Measurements from ENCODE around the gene EIPR1.
A peak's percentile ranks its signal among the peaks of the same experiment; 100 is the strongest.

EIPR1 gene

DNA sequence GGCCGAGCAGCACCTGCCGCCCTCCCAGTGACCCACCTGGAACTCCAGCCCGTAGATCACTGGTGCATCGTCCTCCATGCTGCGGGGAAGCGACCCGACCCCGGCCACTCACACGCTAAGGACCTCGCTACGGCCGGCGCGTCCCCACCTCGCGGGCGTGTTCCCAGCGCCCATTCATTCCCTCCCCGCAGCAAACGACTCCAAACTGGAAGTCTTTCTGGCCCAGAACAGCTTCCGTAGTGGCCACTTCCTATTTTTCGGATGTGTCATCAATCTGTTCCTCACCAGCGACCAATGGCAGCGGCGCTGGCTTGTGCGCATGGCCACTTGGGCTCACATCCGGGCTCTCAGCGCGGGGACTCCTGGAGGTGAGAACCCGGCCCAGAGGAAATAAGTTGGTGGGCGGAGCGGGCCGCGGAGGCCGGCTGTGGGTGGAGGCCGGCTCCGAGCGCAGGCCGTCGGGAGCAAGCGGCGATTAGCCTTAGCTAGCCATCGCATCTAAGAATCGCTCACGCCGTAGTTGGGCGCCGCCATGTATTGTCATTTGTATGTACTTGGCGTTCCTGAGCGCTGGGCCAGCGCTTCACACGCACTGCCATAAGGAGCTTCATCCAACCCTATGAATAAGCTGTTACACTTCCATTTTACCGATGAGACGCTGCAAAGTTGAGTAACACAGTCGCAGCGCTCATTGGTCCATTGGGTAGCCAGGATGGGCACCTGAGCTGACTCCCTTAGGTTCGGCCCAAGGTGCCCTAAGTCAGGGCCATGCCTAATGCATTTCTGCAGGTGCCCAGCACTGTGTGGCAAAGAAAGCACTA, at the start of gene EIPR1:
TSS of gene EIPR1 (minus strand) at position 207 of the 821 bp plus-strand sequence. CDS start at position 78, 129 bp downstream.
- peak; percentile 92 for DNase-seq (ENCODE audit: low read depth)

GRCh38 chr2:3427272-3427671, 49.7 kb upstream of the EIPR1 start:
- DNase-seq (ENCODE audit: low read depth), result no peak

GRCh38 chr2:3426615-3427014, 49.0 kb upstream of the EIPR1 start:
- no peak for DNase-seq (ENCODE audit: low read depth)

DNA sequence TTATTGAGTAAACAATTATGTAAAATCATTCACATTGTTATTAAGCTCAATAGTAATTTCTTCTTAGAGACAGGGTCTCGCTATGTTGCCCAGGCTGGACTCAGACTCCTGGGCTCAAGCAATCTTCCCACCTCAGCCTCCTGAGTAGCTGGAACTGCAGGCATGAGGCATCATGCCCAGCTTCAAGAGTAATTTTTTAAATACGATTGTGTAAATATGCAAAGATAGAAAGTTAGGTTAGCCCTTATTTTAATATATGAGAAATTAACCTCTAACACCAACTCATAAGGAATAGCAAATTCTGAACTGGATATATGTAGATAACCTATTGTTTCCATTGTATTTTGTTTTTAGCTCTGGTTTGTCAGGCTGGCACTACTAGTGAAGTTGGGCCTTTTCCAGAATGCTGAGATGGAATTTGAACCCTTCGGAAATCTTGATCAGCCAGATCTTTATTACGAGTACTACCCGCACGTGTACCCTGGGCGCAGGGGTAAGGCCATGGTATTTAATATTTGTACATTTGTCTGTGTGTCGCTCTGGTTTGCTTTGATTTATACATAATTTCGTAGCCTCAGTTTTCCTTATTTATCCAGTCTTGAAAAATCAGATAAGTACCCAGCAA, 46.7 kb upstream of the EIPR1 start:
- no peak for DNase-seq (ENCODE audit: low read depth)

DNA sequence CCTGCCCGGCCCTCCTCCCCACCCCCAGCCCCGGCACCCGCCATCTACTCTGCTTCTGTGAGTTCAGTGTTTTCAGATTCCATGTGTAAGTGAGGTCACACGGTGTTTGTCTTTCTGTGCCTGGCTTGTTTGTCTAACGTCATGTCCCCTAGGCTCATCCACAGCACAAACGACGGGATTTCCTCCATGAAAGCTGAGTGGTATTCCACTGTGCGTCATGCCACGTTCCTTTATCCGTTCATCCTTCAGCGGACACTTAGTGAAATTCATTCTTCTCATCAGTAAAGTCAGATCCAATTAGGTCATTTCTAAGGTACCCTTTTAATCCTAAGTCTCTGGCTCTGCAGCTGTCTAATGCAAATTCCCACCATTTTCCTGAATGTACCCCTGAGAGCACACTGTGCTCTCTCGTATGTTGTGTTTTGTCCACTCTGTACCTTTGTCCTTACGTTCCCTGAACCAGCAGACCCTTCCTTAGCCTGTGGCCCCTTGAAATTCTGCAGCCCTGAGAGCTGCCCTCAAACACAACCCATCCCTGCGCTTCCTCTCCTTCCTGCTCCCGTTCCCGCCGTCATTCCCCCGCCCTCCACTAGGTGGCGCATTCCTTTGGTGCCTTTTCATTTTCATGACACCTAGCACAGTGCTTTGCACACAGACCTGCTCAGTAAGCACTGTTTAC, 46.0 kb upstream of the EIPR1 start:
- DNase-seq (ENCODE audit: low read depth), result no peak

DNA sequence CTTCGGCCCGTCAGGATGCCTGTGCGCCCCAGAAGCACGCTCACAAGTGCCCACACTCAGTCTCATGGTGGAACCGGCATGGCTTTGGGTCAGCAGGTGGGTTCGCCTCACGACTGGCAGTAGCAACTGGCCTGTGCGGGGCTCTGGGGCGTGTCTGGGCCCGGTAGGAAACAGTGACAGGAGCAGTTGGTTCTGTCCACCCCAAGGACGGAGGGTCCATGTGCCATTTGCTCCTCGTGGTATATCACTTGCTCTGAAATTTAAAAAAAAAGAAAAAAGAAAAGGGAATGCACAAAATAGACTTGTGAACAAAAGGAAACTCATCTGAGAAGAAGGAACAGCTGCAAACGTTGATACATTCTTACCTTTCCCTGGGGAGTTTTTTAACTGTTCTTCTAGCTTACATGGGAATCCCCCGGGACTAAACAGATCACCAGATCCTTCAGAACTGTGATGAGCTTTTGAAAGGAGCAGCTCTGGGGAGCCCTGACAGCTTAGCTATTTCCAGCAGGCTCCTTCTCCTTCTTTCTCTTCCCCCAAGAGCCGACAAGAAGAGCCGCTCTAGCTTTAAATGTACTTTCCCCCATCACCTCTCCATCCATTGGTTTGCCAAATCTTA, 44.7 kb upstream of the EIPR1 start:
- DNase-seq (ENCODE audit: low read depth), result no peak

- DNase-seq (ENCODE audit: low read depth), result no peak
Measured at GRCh38 chr2:3421580-3421979, 44.0 kb upstream of the EIPR1 start.

DNA sequence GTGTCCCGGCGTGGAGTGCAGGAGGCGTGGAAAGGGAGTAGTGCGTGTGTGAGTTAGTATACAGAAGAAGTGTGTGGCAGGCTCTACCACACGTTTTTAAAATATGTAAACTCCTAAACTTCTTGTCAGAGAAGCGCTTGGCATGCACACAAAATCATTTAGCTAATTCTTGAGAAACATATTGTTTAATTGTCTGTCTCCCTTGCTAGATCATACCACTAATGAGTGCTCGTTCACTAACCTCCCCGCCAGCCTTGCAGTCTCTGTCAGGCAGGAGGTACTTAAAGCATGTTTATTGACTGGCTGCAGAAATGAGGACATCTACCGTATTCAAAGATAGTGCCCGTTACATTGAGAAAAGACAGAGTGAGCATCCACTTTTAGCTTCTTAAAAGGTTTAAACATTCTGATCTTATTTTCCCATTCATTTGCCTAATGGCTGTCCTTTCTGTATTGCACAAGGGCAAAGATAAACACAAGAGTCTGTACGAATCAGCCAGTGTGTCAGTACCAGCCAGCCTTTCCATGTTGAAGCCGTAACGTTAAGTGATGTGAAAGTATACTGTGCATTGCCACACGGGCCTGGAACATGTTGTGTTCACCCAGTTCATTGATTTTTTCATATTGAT, 43.3 kb upstream of the EIPR1 start:
- DNase-seq (ENCODE audit: low read depth), result no peak

DNA sequence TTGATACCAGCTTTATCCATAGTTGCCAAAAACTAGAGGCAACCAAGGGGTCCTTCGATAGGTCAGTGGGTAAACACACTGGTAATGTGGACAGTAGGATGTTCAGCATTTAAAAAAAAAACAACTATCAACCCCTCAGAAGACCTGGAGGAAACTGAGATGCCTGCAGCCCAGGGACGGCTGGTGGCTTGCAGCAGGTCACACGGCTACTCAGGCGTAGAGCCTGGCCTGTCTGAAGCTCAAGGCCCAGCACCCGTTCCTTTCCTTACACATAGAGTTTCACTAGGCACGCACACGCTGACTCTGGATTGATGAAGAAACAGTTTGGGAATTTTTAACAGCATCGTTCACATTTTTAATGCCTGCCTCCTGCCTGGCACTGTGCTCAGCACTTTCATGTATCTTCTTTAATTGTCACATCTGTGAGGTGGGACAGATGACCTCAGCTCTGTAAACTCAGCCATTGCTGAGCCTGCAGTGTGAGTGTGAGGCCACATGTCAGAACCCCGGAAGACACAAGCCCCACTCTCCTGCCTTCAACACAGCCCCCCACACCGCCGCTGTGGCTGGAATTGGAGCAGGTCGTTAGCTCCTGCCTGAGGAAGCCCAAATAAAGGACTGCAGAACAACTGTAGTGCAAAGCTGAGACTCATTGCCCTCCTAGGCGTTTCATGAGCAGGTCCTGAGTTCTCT, 42.6 kb upstream of the EIPR1 start:
- no peak for DNase-seq (ENCODE audit: low read depth)

- DNase-seq (ENCODE audit: low read depth), result no peak
Measured at GRCh38 chr2:3418766-3419404, 41.3 kb upstream of the EIPR1 start.

GRCh38 chr2:3414133-3414860, 36.7 kb upstream of the EIPR1 start:
- no peak for DNase-seq (ENCODE audit: low read depth)

DNA sequence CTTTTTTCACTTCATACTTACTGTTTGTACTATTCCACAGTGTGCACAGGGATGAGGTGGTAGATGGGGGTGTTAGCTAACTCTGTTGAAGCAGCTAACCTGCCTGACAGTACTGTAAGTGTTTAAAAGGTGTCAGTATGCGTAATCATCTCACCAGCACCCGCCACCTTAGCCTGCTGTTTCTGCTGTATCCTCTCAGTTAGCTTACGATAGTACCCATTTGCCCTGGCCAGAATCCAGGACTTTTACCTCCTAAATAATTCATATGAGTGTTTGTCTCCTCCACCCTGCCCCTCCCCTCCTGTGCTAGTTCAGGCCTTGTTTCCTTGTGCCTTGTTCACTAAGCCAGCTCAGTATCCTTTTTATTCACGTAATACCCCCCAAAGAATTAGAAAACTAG, 36.1 kb upstream of the EIPR1 start:
- no peak for DNase-seq (ENCODE audit: low read depth)

- no peak for DNase-seq (ENCODE audit: low read depth)
Measured at GRCh38 chr2:3411103-3411502, 33.5 kb upstream of the EIPR1 start.

- no peak for DNase-seq (ENCODE audit: low read depth)
Measured at GRCh38 chr2:3409627-3410170, 32.1 kb upstream of the EIPR1 start.

- DNase-seq (ENCODE audit: low read depth), result no peak
Measured at GRCh38 chr2:3408781-3409180, 31.2 kb upstream of the EIPR1 start.

DNA sequence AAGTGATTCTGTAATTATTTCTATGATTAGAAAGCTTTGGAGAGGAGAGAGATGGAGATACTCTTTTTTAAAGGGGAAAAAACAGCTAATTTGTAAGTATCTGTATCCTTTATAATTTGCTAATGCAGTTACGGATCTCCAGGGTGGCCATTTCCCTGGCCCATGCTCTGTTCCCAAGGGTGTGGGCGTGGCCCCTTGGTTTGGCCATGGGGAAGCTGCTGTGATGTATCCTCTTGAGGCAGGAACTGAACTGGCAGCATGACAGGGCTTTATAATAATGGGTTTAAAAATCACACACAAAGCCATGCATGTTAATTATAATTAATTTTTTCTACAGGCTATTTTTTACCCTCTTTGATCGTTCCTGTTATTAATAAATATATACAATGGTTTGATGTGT, 28.9 kb upstream of the EIPR1 start:
- DNase-seq (ENCODE audit: low read depth), result no peak

GRCh38 chr2:3405876-3406275, 28.3 kb upstream of the EIPR1 start:
- no peak for DNase-seq (ENCODE audit: low read depth)

DNA sequence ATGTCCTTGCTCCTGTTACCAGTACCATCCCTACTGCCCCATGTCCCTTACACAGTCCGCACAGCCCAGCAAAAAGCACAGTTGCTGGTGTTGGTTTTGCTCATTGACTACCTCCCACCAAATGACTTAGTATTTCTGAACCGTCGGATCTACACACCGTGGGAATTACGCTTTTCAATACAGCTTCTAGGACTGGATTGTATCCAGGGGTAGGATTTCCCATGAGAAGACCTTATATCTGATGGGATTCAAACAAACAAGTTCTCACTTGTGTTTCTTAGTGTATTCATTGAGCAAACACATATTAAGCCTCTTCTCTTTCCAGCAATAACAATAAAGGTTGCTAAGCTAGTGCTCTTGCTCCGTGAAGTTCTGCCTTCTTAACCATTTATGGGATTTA, 27.7 kb upstream of the EIPR1 start:
- no peak for DNase-seq (ENCODE audit: low read depth)

DNA sequence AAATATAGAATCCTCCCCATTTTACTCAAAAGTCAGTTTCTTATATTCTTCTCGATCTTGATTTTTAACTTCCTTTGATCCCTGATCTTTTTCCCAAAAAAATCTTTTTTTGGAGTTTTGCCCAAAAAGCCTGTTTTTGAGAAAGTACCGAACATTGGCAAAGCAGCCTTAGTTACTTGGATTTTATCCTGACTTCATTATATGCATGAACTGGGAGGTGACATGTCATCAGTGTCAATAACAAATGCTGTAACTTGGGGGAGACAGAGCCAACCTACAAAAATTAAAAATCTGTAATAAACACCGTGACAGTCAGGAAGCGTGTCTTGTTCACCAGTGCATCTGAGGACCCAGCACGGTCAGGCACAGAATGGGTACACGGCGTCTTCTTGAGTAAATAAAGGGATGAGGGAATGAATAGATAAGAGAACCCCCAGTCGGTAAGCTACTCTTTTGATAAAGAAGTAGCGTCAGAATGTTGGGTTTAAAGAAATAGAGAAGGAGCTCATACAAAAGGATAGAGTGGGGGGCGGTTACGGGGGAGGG, 26.8 kb upstream of the EIPR1 start:
- DNase-seq (ENCODE audit: low read depth), result no peak
